OCI-LY1 (cell line): ENCODE results near the gene NFIA.

Experiments used
- H2AFZ ChIP-seq: fragments of 200-600 bp; sonication (generic), shearing (Covaris generic); 2 replicates; pipeline ENCODE4 v1.6.0; 2014; ENCODE audit warnings: antibody characterized with exemption, mild to moderate bottlenecking, low read length
- H3F3A ChIP-seq: fragments of 200-600 bp; sonication (generic), shearing (Covaris generic); 2 replicates; pipeline ENCODE4 v1.6.0; 2014; ENCODE audit warnings: mild to moderate bottlenecking, antibody characterized with exemption, low read length, moderate library complexity; ENCODE audit not compliant: insufficient read depth
- H3K27ac ChIP-seq: fragments of 200-600 bp; sonication (generic); 2 replicates; pipeline ENCODE4 v1.5.1; 2014; ENCODE audit warnings: low read length, mixed run types, mild to moderate bottlenecking, low read depth; ENCODE audit not compliant: poor library complexity, severe bottlenecking
- H3K27me3 ChIP-seq: fragments of 200-600 bp; sonication (generic); 2 replicates; pipeline ENCODE4 v1.6.0; 2014; ENCODE audit warnings: antibody characterized with exemption, mild to moderate bottlenecking, low read length, moderate library complexity; ENCODE audit not compliant: insufficient read depth
- H3K36me3 ChIP-seq: fragments of 200-600 bp; sonication (generic); 2 replicates; pipeline ENCODE4 v1.6.1; 2014; ENCODE audit warnings: mild to moderate bottlenecking, antibody characterized with exemption, low read length, moderate library complexity, mixed read lengths; ENCODE audit not compliant: insufficient read depth
- H3K4me1 ChIP-seq: fragments of 200-600 bp; sonication (generic); 2 replicates; pipeline ENCODE4 v1.5.1; 2014; ENCODE audit warnings: mild to moderate bottlenecking, low read length, moderate library complexity; ENCODE audit not compliant: insufficient read depth, severe bottlenecking
- H3K4me2 ChIP-seq: fragments of 200-600 bp; sonication (generic), shearing (Covaris generic); 2 replicates; pipeline ENCODE4 v1.6.1; 2014; ENCODE audit warnings: low read length
- H3K4me3 ChIP-seq: fragments of 200-600 bp; sonication (generic); 2 replicates; pipeline ENCODE4 v1.5.1; 2014; ENCODE audit warnings: low read length, low read depth, mild to moderate bottlenecking, mixed read lengths; ENCODE audit not compliant: poor library complexity, severe bottlenecking
- H3K79me2 ChIP-seq: fragments of 200-600 bp; shearing (Covaris generic); 2 replicates; pipeline ENCODE4 v1.6.1; 2016; ENCODE audit warnings: mixed run types, low read length, mixed read lengths; ENCODE audit not compliant: insufficient read depth
- H3K9ac ChIP-seq: fragments of 200-600 bp; sonication (generic), shearing (Covaris generic); 2 replicates; pipeline ENCODE4 v1.6.1; 2014; ENCODE audit warnings: mild to moderate bottlenecking, low read length, mixed read lengths
- H3K9me2 ChIP-seq: fragments of 200-600 bp; sonication (generic), shearing (Covaris generic); 2 replicates; pipeline ENCODE4 v1.6.1; 2014; ENCODE audit warnings: low read depth, mild to moderate bottlenecking, low read length, mixed read lengths
- H3K9me3 ChIP-seq: fragments of 200-600 bp; shearing (Covaris generic); 2 replicates; pipeline ENCODE4 v1.6.1; 2014; ENCODE audit warnings: low read length, mixed read lengths
- H4K20me1 ChIP-seq: fragments of 200-600 bp; sonication (generic), shearing (Covaris generic); 2 replicates; pipeline ENCODE4 v1.6.0; 2016; ENCODE audit warnings: mild to moderate bottlenecking, low read length; ENCODE audit not compliant: insufficient read depth
- CTCF ChIP-seq: fragments of 200-600 bp; sonication (generic), shearing (Covaris generic); IDR thresholded peaks from 2 replicates; pipeline ENCODE4 v1.5.1; 2017; ENCODE audit warnings: mild to moderate bottlenecking, antibody characterized with exemption, low read length, moderate library complexity, mixed read lengths
- EZH2 ChIP-seq: fragments of 200-600 bp; sonication (generic), shearing (Covaris generic); IDR thresholded peaks from 2 replicates; pipeline ENCODE4 v1.8.0; 2017; ENCODE audit warnings: borderline replicate concordance, mixed run types, mild to moderate bottlenecking, antibody characterized with exemption, low read length, moderate library complexity, mixed read lengths

NFIA gene

DNA sequence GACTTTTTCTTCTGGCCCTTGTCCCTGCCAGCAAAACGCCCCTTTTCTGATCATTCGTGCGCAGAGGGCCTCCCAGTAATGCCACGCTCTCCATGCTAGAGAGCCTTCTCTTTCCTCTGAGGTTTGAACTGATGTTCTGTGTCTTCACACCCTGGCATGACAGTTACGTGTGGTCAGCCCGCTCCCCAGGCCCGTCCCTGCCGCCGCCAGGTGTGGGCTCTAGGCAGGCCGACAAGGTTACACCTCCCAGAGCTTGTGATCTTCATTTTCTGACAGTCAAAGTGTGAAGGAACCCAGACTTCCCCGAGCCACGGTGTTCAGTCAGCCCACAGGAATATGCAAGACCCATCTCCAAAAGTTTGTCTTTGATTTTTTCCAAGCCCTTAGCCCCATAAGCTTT is 377.0 kb downstream of the NFIA start:
- Histone ChIP-seq H3K36me3 (no peaks in the 10 kb centered on the region), H4K20me1 (no peaks in the 10 kb centered on the region), H3K4me2 (no peak overlapping the region)

DNA sequence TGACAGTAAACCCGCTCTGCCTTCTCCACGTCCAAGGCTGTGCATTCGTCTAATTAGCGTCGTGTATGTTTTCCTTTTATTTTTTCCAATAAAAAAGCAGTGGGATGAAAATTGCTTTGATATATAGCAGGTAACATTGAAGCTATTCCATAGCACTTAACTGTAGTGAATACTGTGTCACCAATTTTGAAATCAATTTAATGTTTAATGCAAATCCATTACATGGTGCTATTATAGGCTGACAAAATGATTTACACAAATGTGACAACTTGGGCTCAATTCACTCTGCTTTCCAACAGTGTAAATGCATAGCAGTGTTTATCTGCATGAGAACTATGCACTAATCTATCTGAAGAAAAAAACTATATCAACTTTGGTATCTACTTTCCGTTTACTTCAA is 377.8 kb downstream of the NFIA start:
- H3K36me3 ChIP-seq = no peaks in the 10 kb centered on the region
- no peaks in the 10 kb centered on the region for H3K9me3 ChIP-seq
- H3F3A ChIP-seq = no peaks in the 10 kb centered on the region
- H3K4me3 ChIP-seq = no peak overlapping the region
- peaks cover 3% of the 10 kb centered on the region for H3K4me1 ChIP-seq
- no peaks in the 10 kb centered on the region for H4K20me1 ChIP-seq
- no peak overlapping the region for H3K4me2 ChIP-seq
- H3K27ac ChIP-seq = no peak overlapping the region
- H3K27me3 ChIP-seq = no peaks in the 10 kb centered on the region
- H3K79me2 ChIP-seq = no peaks in the 10 kb centered on the region
- TF ChIP-seq EZH2 = no peak
- no peak for TF ChIP-seq CTCF
- no peak overlapping the region for H3K9ac ChIP-seq
- H2AFZ ChIP-seq = no peak overlapping the region
- H3K9me2 ChIP-seq = no peaks in the 10 kb centered on the region

More for the DNA sequence above, 377.0 kb downstream of the NFIA start:
- H2AFZ ChIP-seq = no peak overlapping the region
- TF ChIP-seq CTCF (no peak), EZH2 (no peak)
- no peaks in the 10 kb centered on the region for H3K9me3 ChIP-seq
- no peak overlapping the region for H3K9ac ChIP-seq
- no peak overlapping the region for H3K4me3 ChIP-seq
- H3F3A ChIP-seq = no peaks in the 10 kb centered on the region
- H3K79me2 ChIP-seq = no peaks in the 10 kb centered on the region
- no peak overlapping the region for H3K27ac ChIP-seq
- H3K9me2 ChIP-seq = no peaks in the 10 kb centered on the region
- H3K27me3 ChIP-seq = no peaks in the 10 kb centered on the region
- H3K4me1 ChIP-seq = peaks cover 3% of the 10 kb centered on the region

DNA sequence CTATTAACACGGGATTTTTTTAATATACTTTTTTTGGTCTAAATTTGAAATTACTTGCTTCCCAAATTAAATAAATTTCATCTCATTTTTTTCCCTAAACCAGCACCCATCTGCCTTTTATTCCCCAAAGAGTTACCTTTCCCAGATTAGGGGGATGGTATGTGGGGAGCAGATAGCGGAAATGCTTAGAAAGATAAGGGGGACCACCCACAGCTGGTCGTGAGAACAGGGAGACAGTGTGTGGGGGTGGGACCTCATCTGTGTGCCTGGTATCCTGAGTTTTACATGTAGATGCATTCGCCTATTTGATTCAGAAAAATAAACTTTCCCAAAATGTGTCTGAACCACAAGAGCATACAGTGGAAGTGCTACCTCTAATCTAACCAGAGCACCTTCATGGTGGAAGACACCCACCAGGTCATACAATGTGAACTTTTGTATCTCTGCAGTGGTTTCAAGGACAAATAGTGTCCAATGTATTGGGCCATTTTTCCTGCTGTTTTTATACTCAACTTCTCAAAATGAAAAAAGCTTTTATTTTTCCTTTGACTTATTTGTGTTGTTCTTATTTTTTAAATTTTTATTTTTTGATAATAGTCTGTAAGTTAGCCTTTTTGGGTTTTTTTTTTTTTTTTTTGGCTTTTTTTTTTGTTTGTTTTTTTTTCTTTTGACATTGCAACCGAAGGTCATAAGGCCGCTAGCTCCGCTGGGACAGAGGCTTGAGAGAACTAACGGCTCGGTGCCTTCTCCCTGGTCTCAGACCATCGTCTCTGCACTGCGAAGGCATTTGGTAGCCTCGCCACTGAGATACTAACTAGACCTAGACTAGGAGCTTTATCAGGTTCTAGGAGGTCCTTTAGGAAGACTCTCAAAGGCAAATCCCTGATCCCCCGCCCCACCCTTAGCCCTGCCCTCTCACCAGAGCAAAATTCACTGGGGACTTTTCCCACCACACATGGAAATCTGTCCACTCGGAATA is 379.3 kb downstream of the NFIA start:
- H2AFZ ChIP-seq = no peak overlapping the region
- H3K27me3 ChIP-seq = no peaks in the 10 kb centered on the region
- H4K20me1 ChIP-seq = no peaks in the 10 kb centered on the region
- H3K9me2 ChIP-seq = no peaks in the 10 kb centered on the region
- H3K79me2 ChIP-seq = no peaks in the 10 kb centered on the region
- peaks cover 3% of the 10 kb centered on the region for H3K4me1 ChIP-seq
- no peaks in the 10 kb centered on the region for H3F3A ChIP-seq
- no peak overlapping the region for H3K9ac ChIP-seq
- TF ChIP-seq EZH2 = no peak
- no peak for TF ChIP-seq CTCF
- H3K4me2 ChIP-seq = no peak overlapping the region
- no peak overlapping the region for H3K27ac ChIP-seq
- H3K4me3 ChIP-seq = no peak overlapping the region
- no peaks in the 10 kb centered on the region for H3K9me3 ChIP-seq
- no peaks in the 10 kb centered on the region for H3K36me3 ChIP-seq
